ENCODE data around the gene HTR7.
"Not testable (repeated sequence)": the region's sequence is repeated elsewhere in the genome, so short reads cannot be mapped to it uniquely, and the experiment has no call there.

The HTR7 gene

GRCh38 chr10:90857635-90858460 lies at the start of gene HTR7:
HTR7 (minus strand) TSS chr10:90858039; CDS start chr10:90857671, 368 bp downstream.
- DNase-seq (ENCODE audit: low read depth in 3 of 3) = peak in 1 of 3 experiments; percentile 53

GRCh38 chr10:90906596-90906995 lies 48.8 kb upstream of the HTR7 start:
- DNase-seq (ENCODE audit: low read depth in 3 of 3) = no peak

GRCh38 chr10:90905925-90906324 lies 48.1 kb upstream of the HTR7 start:
- no peak for DNase-seq (ENCODE audit: low read depth in 3 of 3)

GRCh38 chr10:90896916-90897315 lies 39.1 kb upstream of the HTR7 start:
- not testable (repeated sequence) for DNase-seq (ENCODE audit: low read depth in 3 of 3)

- no peak for DNase-seq (ENCODE audit: low read depth in 3 of 3)
Measured at GRCh38 chr10:90893190-90893589, 35.4 kb upstream of the HTR7 start.

GRCh38 chr10:90890347-90890746 lies 32.5 kb upstream of the HTR7 start:
- DNase-seq (ENCODE audit: low read depth in 3 of 3) = no peak

GRCh38 chr10:90889636-90890035 lies 31.8 kb upstream of the HTR7 start:
- DNase-seq (ENCODE audit: low read depth in 3 of 3) = no peak

GRCh38 chr10:90888387-90888786 lies 30.5 kb upstream of the HTR7 start:
- DNase-seq (ENCODE audit: low read depth in 3 of 3) = no peak

- no peak for DNase-seq (ENCODE audit: low read depth in 3 of 3)
Measured at GRCh38 chr10:90887555-90887954, 29.7 kb upstream of the HTR7 start.

GRCh38 chr10:90885176-90885575 lies 27.3 kb upstream of the HTR7 start:
- no peak for DNase-seq (ENCODE audit: low read depth in 3 of 3)

- DNase-seq (ENCODE audit: low read depth in 3 of 3) = no peak
Measured at GRCh38 chr10:90884431-90884830, 26.6 kb upstream of the HTR7 start.

GRCh38 chr10:90880059-90880719 lies 22.4 kb upstream of the HTR7 start:
- DNase-seq (ENCODE audit: low read depth in 3 of 3) = not testable (repeated sequence)

- DNase-seq (ENCODE audit: low read depth in 3 of 3) = no peak
Measured at GRCh38 chr10:90879062-90879461, 21.2 kb upstream of the HTR7 start.

- peak in 1 of 3 experiments; percentile 9 for DNase-seq (ENCODE audit: low read depth in 3 of 3)
Measured at GRCh38 chr10:90872648-90873020, 14.8 kb upstream of the HTR7 start.

GRCh38 chr10:90871766-90872647 lies 14.2 kb upstream of the HTR7 start, which contains the start of gene RPP30:
RPP30 (plus strand) TSS chr10:90871974; CDS start chr10:90871987, 13 bp downstream.
- DNase-seq (ENCODE audit: low read depth in 3 of 3) = peak; percentile 60 to 82 (median 70)

GRCh38 chr10:90871279-90871765 lies 13.5 kb upstream of the HTR7 start:
- peak in 1 of 3 experiments; percentile 22 for DNase-seq (ENCODE audit: low read depth in 3 of 3)

- DNase-seq (ENCODE audit: low read depth in 3 of 3) = no peak
Measured at GRCh38 chr10:90866050-90866598, 8.3 kb upstream of the HTR7 start.

GRCh38 chr10:90865401-90865800 lies 7.6 kb upstream of the HTR7 start:
- no peak for DNase-seq (ENCODE audit: low read depth in 3 of 3)

GRCh38 chr10:90862908-90863514 lies 5.2 kb upstream of the HTR7 start:
- no peak for DNase-seq (ENCODE audit: low read depth in 3 of 3)

GRCh38 chr10:90860790-90861189 lies 3.0 kb upstream of the HTR7 start:
- DNase-seq (ENCODE audit: low read depth in 3 of 3) = no peak

- no peak for DNase-seq (ENCODE audit: low read depth in 3 of 3)
Measured at GRCh38 chr10:90859321-90859751, 1.5 kb upstream of the HTR7 start.

Data from stimulated activated CD4-positive, alpha-beta T cell treated with anti-CD3 and anti-CD28 coated beads, TNF-alpha, amount 100 ng/mL, for 24 hours (primary cell).